HL-60 (cell line): ENCODE data around the gene VOPP1.

Source experiments
- DNase-seq, 2 experiments: peaks; one replicate each; pipeline ENCODE4 v3.0.0-alpha.2; 2010 to 2020; ENCODE audit warnings: low read depth in 1 of 2, low spot score in 1 of 2
- H3K27ac ChIP-seq: fragments of 250-450 bp; sonication (Bioruptor Pico); replicated peaks from 2 replicates; pipeline ENCODE4 v1.5.1; 2020; ENCODE audit warnings: mild to moderate bottlenecking, moderate library complexity
- H3K27me3 ChIP-seq: fragments of 250-450 bp; sonication (Bioruptor Pico); 2 replicates; pipeline ENCODE4 v1.5.1; 2021; ENCODE audit warnings: mild to moderate bottlenecking, moderate library complexity; ENCODE audit not compliant: insufficient read depth, poor library complexity, severe bottlenecking
- H3K4me3 ChIP-seq: replicated peaks from 2 replicates; pipeline ENCODE4 v1.5.1; 2011; ENCODE audit warnings: mild to moderate bottlenecking, control low read depth, low read length; ENCODE audit not compliant: insufficient read depth
- GABPA ChIP-seq: IDR thresholded peaks from 2 replicates; pipeline ENCODE4 v1.6.1; 2012; ENCODE audit warnings: low read depth
- POLR2AphosphoS5 ChIP-seq: IDR thresholded peaks from 2 replicates; pipeline ENCODE4 v1.6.1; 2012; ENCODE audit warnings: low read depth
- SPI1 ChIP-seq: IDR thresholded peaks from 2 replicates; pipeline ENCODE4 v1.6.1; 2012; ENCODE audit warnings: low read depth, mild to moderate bottlenecking, borderline replicate concordance
- TF ChIP-seq, protein P1 (sequence below): IDR thresholded peaks from 2 replicates; pipeline ENCODE4 v1.6.1; 2012; ENCODE audit warnings: low read depth; ENCODE audit not compliant: insufficient replicate concordance
- TF ChIP-seq, protein P2 (sequence below): IDR thresholded peaks from one replicate; pipeline ENCODE4 v1.5.1; 2011; ENCODE audit warnings: low read length, control low read depth, inconsistent platforms; ENCODE audit not compliant: insufficient read depth

Gene VOPP1

DNA sequence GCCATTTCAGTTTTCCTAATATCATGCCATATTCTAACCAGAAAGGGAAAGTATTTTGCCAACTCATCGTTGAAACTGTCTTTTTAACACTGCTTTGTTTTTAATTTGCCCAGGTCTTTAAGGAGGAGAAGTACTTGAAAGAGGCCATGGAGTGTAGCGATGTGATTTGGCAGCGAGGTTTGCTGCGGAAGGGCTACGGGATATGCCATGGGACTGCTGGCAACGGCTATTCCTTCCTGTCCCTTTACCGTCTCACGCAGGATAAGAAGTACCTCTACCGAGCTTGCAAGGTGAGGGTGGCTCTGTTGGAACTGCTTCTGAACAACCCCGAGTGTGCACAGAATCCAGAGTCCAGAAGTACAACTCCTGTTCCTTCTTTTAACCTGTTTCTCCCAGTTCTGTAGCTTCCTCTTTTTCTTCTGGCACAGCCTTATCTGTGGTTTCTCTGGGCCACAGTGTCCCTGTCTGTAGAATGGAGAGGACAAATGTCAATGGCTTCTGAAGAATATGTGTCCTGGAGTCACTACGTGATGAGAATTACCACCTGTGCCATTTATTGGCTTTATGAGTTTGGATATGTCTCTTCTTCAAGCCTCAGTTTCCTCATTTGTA lies 147.1 kb downstream of the VOPP1 start:
- no peaks in the 10 kb centered on the region for H3K27me3 ChIP-seq
- H3K27ac ChIP-seq = no peak overlapping the region
- TF ChIP-seq SPI1 = peak; percentile 73; the same call in 1 of the 2 replicates
- TF ChIP-seq, protein P1, sequence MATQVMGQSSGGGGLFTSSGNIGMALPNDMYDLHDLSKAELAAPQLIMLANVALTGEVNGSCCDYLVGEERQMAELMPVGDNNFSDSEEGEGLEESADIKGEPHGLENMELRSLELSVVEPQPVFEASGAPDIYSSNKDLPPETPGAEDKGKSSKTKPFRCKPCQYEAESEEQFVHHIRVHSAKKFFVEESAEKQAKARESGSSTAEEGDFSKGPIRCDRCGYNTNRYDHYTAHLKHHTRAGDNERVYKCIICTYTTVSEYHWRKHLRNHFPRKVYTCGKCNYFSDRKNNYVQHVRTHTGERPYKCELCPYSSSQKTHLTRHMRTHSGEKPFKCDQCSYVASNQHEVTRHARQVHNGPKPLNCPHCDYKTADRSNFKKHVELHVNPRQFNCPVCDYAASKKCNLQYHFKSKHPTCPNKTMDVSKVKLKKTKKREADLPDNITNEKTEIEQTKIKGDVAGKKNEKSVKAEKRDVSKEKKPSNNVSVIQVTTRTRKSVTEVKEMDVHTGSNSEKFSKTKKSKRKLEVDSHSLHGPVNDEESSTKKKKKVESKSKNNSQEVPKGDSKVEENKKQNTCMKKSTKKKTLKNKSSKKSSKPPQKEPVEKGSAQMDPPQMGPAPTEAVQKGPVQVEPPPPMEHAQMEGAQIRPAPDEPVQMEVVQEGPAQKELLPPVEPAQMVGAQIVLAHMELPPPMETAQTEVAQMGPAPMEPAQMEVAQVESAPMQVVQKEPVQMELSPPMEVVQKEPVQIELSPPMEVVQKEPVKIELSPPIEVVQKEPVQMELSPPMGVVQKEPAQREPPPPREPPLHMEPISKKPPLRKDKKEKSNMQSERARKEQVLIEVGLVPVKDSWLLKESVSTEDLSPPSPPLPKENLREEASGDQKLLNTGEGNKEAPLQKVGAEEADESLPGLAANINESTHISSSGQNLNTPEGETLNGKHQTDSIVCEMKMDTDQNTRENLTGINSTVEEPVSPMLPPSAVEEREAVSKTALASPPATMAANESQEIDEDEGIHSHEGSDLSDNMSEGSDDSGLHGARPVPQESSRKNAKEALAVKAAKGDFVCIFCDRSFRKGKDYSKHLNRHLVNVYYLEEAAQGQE = no peak
- TF ChIP-seq POLR2AphosphoS5 = no peak
- no peak for TF ChIP-seq GABPA
- TF ChIP-seq, protein P2, sequence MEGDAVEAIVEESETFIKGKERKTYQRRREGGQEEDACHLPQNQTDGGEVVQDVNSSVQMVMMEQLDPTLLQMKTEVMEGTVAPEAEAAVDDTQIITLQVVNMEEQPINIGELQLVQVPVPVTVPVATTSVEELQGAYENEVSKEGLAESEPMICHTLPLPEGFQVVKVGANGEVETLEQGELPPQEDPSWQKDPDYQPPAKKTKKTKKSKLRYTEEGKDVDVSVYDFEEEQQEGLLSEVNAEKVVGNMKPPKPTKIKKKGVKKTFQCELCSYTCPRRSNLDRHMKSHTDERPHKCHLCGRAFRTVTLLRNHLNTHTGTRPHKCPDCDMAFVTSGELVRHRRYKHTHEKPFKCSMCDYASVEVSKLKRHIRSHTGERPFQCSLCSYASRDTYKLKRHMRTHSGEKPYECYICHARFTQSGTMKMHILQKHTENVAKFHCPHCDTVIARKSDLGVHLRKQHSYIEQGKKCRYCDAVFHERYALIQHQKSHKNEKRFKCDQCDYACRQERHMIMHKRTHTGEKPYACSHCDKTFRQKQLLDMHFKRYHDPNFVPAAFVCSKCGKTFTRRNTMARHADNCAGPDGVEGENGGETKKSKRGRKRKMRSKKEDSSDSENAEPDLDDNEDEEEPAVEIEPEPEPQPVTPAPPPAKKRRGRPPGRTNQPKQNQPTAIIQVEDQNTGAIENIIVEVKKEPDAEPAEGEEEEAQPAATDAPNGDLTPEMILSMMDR = no peak
- DNase-seq = peak in 1 of 2 experiments; percentile 54
- H3K4me3 ChIP-seq = no peak overlapping the region

DNA sequence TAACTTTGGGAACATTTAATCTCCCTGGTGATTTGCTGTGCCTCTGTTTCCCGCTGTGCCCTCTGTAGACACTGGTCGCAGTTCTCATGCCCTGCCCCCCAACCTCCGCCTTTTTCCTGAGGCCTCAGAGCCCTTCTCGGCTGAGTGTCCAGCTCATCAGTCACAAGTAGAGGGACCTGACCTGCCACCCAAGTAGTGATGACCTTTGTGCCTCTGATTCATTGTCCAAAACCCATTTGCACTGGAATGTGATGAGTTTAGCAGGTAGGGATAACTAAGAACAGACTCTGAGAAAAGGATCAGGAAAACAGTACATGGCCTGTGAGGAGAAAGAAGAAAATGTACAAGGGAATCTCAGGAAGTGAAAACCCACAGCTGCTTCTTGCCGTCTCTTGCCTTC lies 148.4 kb downstream of the VOPP1 start:
- no peaks in the 10 kb centered on the region for H3K27me3 ChIP-seq
- DNase-seq = no peak
- no peak overlapping the region for H3K27ac ChIP-seq
- TF ChIP-seq SPI1 = no peak
- TF ChIP-seq POLR2AphosphoS5 = no peak
- TF ChIP-seq, protein P1 = no peak
- no peak for TF ChIP-seq GABPA
- TF ChIP-seq, protein P2 = no peak
- no peak overlapping the region for H3K4me3 ChIP-seq

DNA sequence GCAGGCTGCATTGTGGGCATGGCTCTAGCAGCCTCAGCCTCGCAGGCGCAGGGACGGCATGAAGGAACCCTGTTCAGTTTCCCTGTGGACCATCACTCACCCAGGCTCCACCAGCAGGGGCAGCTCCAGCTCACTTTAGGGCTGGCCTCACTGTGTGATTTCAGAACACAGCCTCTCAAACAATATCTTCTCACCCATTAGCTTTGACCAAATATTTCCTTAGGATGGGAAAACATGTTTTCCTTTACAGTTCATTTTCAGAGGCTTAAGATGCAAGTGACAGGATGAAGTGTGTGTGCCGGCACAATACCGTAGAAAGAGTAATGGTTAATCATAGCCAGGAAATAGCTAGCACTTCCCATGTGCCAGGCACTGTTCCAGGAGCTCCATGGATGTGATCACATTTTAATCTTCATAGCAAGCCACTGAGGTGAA lies 149.0 kb downstream of the VOPP1 start:
- no peak overlapping the region for H3K4me3 ChIP-seq
- TF ChIP-seq POLR2AphosphoS5 (no peak), GABPA (no peak), SPI1 (no peak)
- TF ChIP-seq, protein P2 = no peak
- TF ChIP-seq, protein P1 = no peak
- no peaks in the 10 kb centered on the region for H3K27me3 ChIP-seq
- H3K27ac ChIP-seq = no peak overlapping the region
- DNase-seq = no peak
